ENCODE data around the gene SLC25A47.
"Not testable (repeated sequence)": the region's sequence is repeated elsewhere in the genome, so short reads cannot be mapped to it uniquely, and the experiment has no call there.

SLC25A47 gene

GRCh38 chr14:100281286-100282082 is 41.7 kb upstream of the SLC25A47 start:
- no peak overlapping the region for H3K4me3 ChIP-seq (ENCODE audit: low read depth, low read length)
- no peak for TF ChIP-seq CTCF (IDR thresholded peaks at IDR 0.05; ENCODE audit: insufficient read depth, low read depth, low read length, missing control alignments)
- no peak for DNase-seq (ENCODE audit: low read depth)

GRCh38 chr14:100282083-100282350 is 41.1 kb upstream of the SLC25A47 start:
- TF ChIP-seq CTCF (IDR thresholded peaks at IDR 0.05; ENCODE audit: insufficient read depth, low read depth, low read length, missing control alignments), result no peak

GRCh38 chr14:100282766-100283419 is 40.2 kb upstream of the SLC25A47 start:
- TF ChIP-seq CTCF (IDR thresholded peaks at IDR 0.05; ENCODE audit: insufficient read depth, low read depth, low read length, missing control alignments), result no peak
- DNase-seq (ENCODE audit: low read depth), result no peak
- H3K4me3 ChIP-seq (ENCODE audit: low read depth, low read length), result no peak overlapping the region

More at GRCh38 chr14:100282083-100282350, 41.1 kb upstream of the SLC25A47 start:
- no peak overlapping the region for H3K4me3 ChIP-seq (ENCODE audit: low read depth, low read length)
- no peak for DNase-seq (ENCODE audit: low read depth)

GRCh38 chr14:100283436-100283835 is 39.7 kb upstream of the SLC25A47 start:
- DNase-seq (ENCODE audit: low read depth), result not testable (repeated sequence)

GRCh38 chr14:100283984-100284881 is 38.9 kb upstream of the SLC25A47 start:
- no peak for DNase-seq (ENCODE audit: low read depth)
- no peak overlapping the region for H3K4me3 ChIP-seq (ENCODE audit: low read depth, low read length)
- no peak for TF ChIP-seq CTCF (IDR thresholded peaks at IDR 0.05; ENCODE audit: insufficient read depth, low read depth, low read length, missing control alignments)

More at GRCh38 chr14:100283436-100283835, 39.7 kb upstream of the SLC25A47 start:
- H3K4me3 ChIP-seq (ENCODE audit: low read depth, low read length), result not testable (repeated sequence)

GRCh38 chr14:100285021-100285912 is 37.9 kb upstream of the SLC25A47 start:
- TF ChIP-seq CTCF (IDR thresholded peaks at IDR 0.05; ENCODE audit: insufficient read depth, low read depth, low read length, missing control alignments), result peak; percentile 89
- H3K4me3 ChIP-seq (ENCODE audit: low read depth, low read length), result peak overlapping the region; percentile 75
- DNase-seq (ENCODE audit: low read depth), result peak; percentile 86

Data from GM12865 (cell line).